GM12878 (cell line): ENCODE data around the gene GNAL. TPM values are rescaled to one million over a fixed set of nuclear protein-coding genes. Genes with fewer than 3 reads are reported as not detected.

Experiments used
- ATAC-seq: fragments of 200-7000 bp; cut with Tn5 transposase; 3 replicates; pipeline ENCODE4 v1.9.1; 2020; ENCODE audit warnings: mild to moderate bottlenecking, moderate library complexity
- BruUV-seq: library from RNA; stranded (reverse); fragments of 400-500 nt; replicated peaks from 2 replicates; lab custom pipeline; 2021; lab: Mats Ljungman, UMichigan
- CTCF ChIA-PET: fragments of 300-600 bp; sonication (Branson Sonifier 250); formaldehyde crosslinking; extraction: SDS; loops from one replicate; lab custom pipeline; 2021; ENCODE audit warnings: inconsistent platforms; lab: Yijun Ruan, JAX
- POLR2A ChIA-PET: fragments of 350-600 bp; formaldehyde crosslinking; extraction: SDS; loops from one replicate; lab custom pipeline; 2021; ENCODE audit warnings: inconsistent platforms; lab: Charles Lee
- RAD21 ChIA-PET: fragments of 300-600 bp; sonication (Branson Sonifier 250); formaldehyde crosslinking; loops from one replicate; lab custom pipeline; 2023; ENCODE audit warnings: antibody characterized with exemption; ENCODE audit not compliant: unreplicated experiment; lab: Charles Lee
- SMC1A ChIA-PET: fragments of 300-600 bp; sonication (Branson Sonifier 250); formaldehyde crosslinking; loops from one replicate; lab custom pipeline; 2023; ENCODE audit not compliant: unreplicated experiment, uncharacterized antibody; lab: Charles Lee
- DNase-seq: peaks from one replicate; pipeline ENCODE4 v3.0.0-alpha.2; 2011; ENCODE audit warnings: low read depth, low spot score
- FAIRE-seq: peaks from 3 replicates; lab custom pipeline; 2011; peaks lifted over from hg19 to GRCh38; lab: Jason Lieb, UNC
- H2AFZ ChIP-seq: 2 replicates; pipeline ENCODE4 v1.6.0; 2011; ENCODE audit warnings: low read depth, low read length, control low read depth; ENCODE audit not compliant: control insufficient read depth
- H3K27ac ChIP-seq: 2 replicates; pipeline ENCODE4 v1.5.1; 2011; ENCODE audit warnings: control low read depth; ENCODE audit not compliant: control insufficient read depth, insufficient read depth
- H3K27me3 ChIP-seq, 2 experiments: replicated peaks in 1 of 2; 2 replicates each; pipeline versions ENCODE4 v1.6.0 to v1.6.1; 2011; ENCODE audit warnings: low read length in 1 of 2; ENCODE audit not compliant: control insufficient read depth in 2 of 2, insufficient read depth in 2 of 2
- H3K36me3 ChIP-seq, 2 experiments: 2 replicates each; pipeline ENCODE4 v1.5.1; 2011; ENCODE audit warnings: low read length in 1 of 2; ENCODE audit not compliant: control insufficient read depth in 2 of 2, insufficient read depth in 2 of 2
- H3K4me1 ChIP-seq: 2 replicates; pipeline ENCODE4 v1.6.1; 2011; ENCODE audit warnings: mild to moderate bottlenecking, low read length, moderate library complexity, mixed read lengths; ENCODE audit not compliant: control insufficient read depth, insufficient read depth
- H3K4me2 ChIP-seq: 2 replicates; pipeline ENCODE4 v1.6.0; 2011; ENCODE audit warnings: control low read depth; ENCODE audit not compliant: control insufficient read depth, insufficient read depth
- H3K4me3 ChIP-seq: fragments of 200-600 bp; sonication (generic); 2 replicates; pipeline ENCODE4 v1.5.1; 2016
- H3K79me2 ChIP-seq: 2 replicates; pipeline ENCODE4 v1.6.0; 2011; ENCODE audit warnings: low read length; ENCODE audit not compliant: control insufficient read depth, insufficient read depth
- H3K9ac ChIP-seq: 2 replicates; pipeline ENCODE4 v1.8.0; 2011; ENCODE audit warnings: low read length, control low read depth, mixed read lengths; ENCODE audit not compliant: control insufficient read depth, insufficient read depth
- H3K9me3 ChIP-seq: replicated peaks from 3 replicates; pipeline ENCODE4 v1.5.1; 2011; ENCODE audit warnings: mild to moderate bottlenecking, low read length; ENCODE audit not compliant: control insufficient read depth, insufficient read depth
- H4K20me1 ChIP-seq: 2 replicates; pipeline ENCODE4 v1.6.0; 2011; ENCODE audit not compliant: control insufficient read depth, insufficient read depth
- CBFB ChIP-seq: IDR thresholded peaks from 2 replicates; pipeline ENCODE4 v1.6.1; 2016; ENCODE audit warnings: antibody characterized with exemption, low read depth
- PBX3 ChIP-seq: IDR thresholded peaks from 2 replicates; pipeline ENCODE4 v1.6.1; 2011; ENCODE audit warnings: mild to moderate bottlenecking, low read depth, low read length, moderate library complexity; ENCODE audit not compliant: insufficient replicate concordance
- PML ChIP-seq: IDR thresholded peaks from 2 replicates; pipeline ENCODE4 v1.6.1; 2012; ENCODE audit warnings: low read length, inconsistent platforms
- POLR2A ChIP-seq: IDR thresholded peaks from 2 replicates; pipeline ENCODE4 v1.6.1; 2011; ENCODE audit warnings: low read depth, mild to moderate bottlenecking, low read length
- RBBP5 ChIP-seq: fragments of 200-600 bp; sonication (generic); conservative IDR thresholded peaks from 2 replicates; pipeline ENCODE4 v1.6.1; 2016
- RCOR1 ChIP-seq: conservative IDR thresholded peaks from 2 replicates; pipeline ENCODE4 v1.6.1; 2012; ENCODE audit warnings: low read depth, low read length, improper control_type of control experiment
- SIX5 ChIP-seq: IDR thresholded peaks from 2 replicates; pipeline ENCODE4 v1.6.1; 2011; ENCODE audit warnings: mild to moderate bottlenecking, low read depth, low read length, moderate library complexity; ENCODE audit not compliant: severe bottlenecking
- WGBS: methylation state at CpG from one replicate; pipeline ENCODE4 v1.1.6; 2016; ENCODE audit warnings: low lambda C conversion rate; ENCODE audit not compliant: insufficient replicate concordance, insufficient coverage; ENCODE audit errors: missing lambda C conversion rate; 5-methylcytosine and 5-hydroxymethylcytosine counted together
- in situ Hi-C: fragments of 300-500 bp; cut with MboI; formaldehyde crosslinking; loops from 9 replicates; pipeline ENCODE4 v1.14.3; 2018; ENCODE audit warnings: mixed read lengths
- intact Hi-C: fragments of 100-400 bp; cut with micrococcal nuclease; formaldehyde crosslinking; loops from one replicate; pipeline ENCODE4 v1.14.2; 2022; ENCODE audit not compliant: unreplicated experiment
- polyA plus RNA-seq, 11 experiments: library from polyadenylated mRNA; depleted of rRNA in 4 of 11; unstranded in 6 of 11; stranded (reverse) in 5 of 11; fragments of >200 nt; fragmentation: Nextera tagmentation in 4 of 11; fragmentation: Illumina TruSeq in 1 of 11; extraction: Ambion mirVana in 4 of 11; extraction: Trizol in 1 of 11; gene quantifications; 1 replicate in 1 of 11; 2 replicates in 10 of 11; pipeline versions ENCODE4 v1.2.1 to v1.2.3, GENCODE V29; 2011 to 2016; ENCODE audit warnings: inconsistent platforms in 2 of 11, missing spikeins in 2 of 11, low read depth in 1 of 11
- total RNA-seq, 4 experiments: library from RNA; depleted of rRNA in 3 of 4; stranded (reverse); fragments of >200 nt in 3 of 4; fragmentation: Illumina TruSeq in 1 of 4; extraction: Trizol in 1 of 4; gene quantifications; 2 replicates each; pipeline versions ENCODE4 v1.2.1 to v1.2.3, GENCODE V29; 2013 to 2021
- TF ChIP-seq, protein P1 (sequence below): fragments of 150-350 bp; IDR thresholded peaks from 2 replicates; pipeline ENCODE4 v1.6.1; 2014; ENCODE audit warnings: mild to moderate bottlenecking, low read depth, low read length
- TF ChIP-seq, protein P2 (sequence below): fragments of 450-650 bp; IDR thresholded peaks from 2 replicates; pipeline ENCODE4 v1.6.1; 2016; ENCODE audit warnings: mild to moderate bottlenecking, moderate library complexity, borderline replicate concordance

Gene GNAL
- total and polyA plus RNA-seq, 10 of the 15 experiments (the other 5 are each of a cell fraction or from before 2014, with no cell fraction given), result 0.02 to 0.39 (median 0.05) TPM; not detected in 5

DNA sequence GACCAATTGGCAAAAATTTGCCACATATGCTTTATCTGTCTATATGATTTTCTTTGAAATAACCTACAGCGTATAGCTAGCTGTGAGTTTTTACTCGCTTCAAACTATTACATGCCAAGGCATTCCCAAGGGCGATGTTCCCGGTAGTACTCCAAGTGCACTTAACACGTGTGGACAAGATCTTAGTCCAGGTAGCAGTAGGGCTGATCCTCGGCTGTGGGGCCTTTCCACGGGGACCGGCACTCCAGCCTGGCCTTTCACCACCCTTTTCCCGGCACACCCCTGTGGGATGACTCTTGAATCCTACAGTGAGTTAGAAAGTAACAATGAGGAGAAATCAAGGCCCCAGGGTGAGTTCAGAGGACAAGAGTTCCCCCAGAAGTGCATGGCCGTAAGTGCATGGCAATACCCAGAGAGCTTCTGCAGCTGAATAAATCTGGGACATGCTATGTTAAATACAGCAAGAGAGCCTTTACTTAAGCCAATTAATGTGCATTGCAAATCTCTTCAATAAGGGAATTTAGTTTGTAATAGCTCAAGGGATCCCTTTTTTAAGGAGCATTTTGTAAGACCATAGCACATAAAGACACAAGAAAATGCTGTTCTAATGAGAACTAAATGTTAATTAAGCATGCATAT is 188.6 kb downstream of the GNAL start (continued):
- TF ChIP-seq RCOR1 (no peak), CBFB (no peak), RBBP5 (no peak), PML (no peak), SIX5 (no peak)
- TF ChIP-seq, protein P1, sequence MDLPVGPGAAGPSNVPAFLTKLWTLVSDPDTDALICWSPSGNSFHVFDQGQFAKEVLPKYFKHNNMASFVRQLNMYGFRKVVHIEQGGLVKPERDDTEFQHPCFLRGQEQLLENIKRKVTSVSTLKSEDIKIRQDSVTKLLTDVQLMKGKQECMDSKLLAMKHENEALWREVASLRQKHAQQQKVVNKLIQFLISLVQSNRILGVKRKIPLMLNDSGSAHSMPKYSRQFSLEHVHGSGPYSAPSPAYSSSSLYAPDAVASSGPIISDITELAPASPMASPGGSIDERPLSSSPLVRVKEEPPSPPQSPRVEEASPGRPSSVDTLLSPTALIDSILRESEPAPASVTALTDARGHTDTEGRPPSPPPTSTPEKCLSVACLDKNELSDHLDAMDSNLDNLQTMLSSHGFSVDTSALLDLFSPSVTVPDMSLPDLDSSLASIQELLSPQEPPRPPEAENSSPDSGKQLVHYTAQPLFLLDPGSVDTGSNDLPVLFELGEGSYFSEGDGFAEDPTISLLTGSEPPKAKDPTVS, result no peak

DNA sequence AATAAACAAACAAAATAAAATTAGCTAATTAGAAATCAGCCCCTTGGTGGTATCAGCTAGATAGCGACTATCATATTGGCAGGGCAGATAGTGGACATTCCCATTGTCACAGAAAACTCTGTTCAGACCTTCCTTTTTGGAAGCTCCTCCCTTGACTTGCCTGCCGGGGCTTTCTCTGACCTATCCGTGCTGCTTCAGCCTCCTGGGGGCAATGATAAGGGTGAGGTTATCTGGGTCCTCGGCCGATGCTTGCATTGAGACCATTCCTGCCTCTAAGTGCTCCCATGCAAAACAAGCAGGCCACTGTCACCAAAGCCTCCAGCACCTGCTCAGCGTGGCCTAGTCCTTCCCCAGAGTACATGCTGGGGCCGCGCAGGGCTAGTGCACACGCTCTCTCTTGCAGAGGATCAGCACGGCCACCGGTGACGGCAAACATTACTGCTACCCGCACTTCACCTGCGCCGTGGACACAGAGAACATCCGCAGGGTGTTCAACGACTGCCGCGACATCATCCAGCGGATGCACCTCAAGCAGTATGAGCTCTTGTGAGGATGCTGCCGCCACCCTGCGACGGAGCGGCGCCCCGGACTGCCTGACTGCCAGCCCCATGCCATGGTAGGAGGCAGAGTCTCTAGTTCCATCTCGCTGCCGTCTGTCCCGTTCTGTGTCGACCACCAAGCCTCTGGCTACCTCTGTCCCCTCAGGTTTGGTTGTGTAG is 191.7 kb downstream of the GNAL start:
- Histone ChIP-seq H3K4me3 (no peak overlapping the region), H3K9me3 (no peaks in the 10 kb centered on the region), H3K4me2 (no peak overlapping the region), H3K4me1 (peaks cover 19% of the 10 kb centered on the region), H4K20me1 (no peaks in the 10 kb centered on the region), H2AFZ (no peak overlapping the region), H3K36me3 (peaks cover 3 to 9% of the 10 kb centered on the region in 2 experiments; a peak in 2 of 4 replicates), H3K27ac (no peak overlapping the region), H3K9ac (no peak overlapping the region), H3K27me3 (no peaks in the 10 kb centered on the region), H3K79me2 (no peaks in the 10 kb centered on the region)
- in situ Hi-C loops, result no loop called here
- ChIA-PET CTCF (no interaction called here), POLR2A (no interaction called here), RAD21 (no interaction called here), SMC1A (no interaction called here)
- FAIRE-seq (no peak), ATAC-seq (no peak), DNase-seq (no peak)
- intact Hi-C loops, result no loop called here
- 97% methylated on average over 30 of the region's 30 CpGs for WGBS
- no TSS peak for BruUV-seq
- TF ChIP-seq POLR2A, result 0 out of 2 replicates have a peak, but pooled peaks have one; percentile 29
- TF ChIP-seq, protein P2, sequence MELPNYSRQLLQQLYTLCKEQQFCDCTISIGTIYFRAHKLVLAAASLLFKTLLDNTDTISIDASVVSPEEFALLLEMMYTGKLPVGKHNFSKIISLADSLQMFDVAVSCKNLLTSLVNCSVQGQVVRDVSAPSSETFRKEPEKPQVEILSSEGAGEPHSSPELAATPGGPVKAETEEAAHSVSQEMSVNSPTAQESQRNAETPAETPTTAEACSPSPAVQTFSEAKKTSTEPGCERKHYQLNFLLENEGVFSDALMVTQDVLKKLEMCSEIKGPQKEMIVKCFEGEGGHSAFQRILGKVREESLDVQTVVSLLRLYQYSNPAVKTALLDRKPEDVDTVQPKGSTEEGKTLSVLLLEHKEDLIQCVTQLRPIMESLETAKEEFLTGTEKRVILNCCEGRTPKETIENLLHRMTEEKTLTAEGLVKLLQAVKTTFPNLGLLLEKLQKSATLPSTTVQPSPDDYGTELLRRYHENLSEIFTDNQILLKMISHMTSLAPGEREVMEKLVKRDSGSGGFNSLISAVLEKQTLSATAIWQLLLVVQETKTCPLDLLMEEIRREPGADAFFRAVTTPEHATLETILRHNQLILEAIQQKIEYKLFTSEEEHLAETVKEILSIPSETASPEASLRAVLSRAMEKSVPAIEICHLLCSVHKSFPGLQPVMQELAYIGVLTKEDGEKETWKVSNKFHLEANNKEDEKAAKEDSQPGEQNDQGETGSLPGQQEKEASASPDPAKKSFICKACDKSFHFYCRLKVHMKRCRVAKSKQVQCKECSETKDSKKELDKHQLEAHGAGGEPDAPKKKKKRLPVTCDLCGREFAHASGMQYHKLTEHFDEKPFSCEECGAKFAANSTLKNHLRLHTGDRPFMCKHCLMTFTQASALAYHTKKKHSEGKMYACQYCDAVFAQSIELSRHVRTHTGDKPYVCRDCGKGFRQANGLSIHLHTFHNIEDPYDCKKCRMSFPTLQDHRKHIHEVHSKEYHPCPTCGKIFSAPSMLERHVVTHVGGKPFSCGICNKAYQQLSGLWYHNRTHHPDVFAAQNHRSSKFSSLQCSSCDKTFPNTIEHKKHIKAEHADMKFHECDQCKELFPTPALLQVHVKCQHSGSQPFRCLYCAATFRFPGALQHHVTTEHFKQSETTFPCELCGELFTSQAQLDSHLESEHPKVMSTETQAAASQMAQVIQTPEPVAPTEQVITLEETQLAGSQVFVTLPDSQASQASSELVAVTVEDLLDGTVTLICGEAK, result no peak
- no peak for TF ChIP-seq PBX3
